T-helper 1 cell treated with Interleukin-12 subunit alpha and Interleukin-12 subunit beta and Interleukin-4 antibody, amounts not matched to agents 30 μg/mL and 1 μg/mL, for 36 hours (primary cell): ENCODE results near the gene PIP5K1C.
"Not testable (repeated sequence)": the region's sequence is repeated elsewhere in the genome, so short reads cannot be mapped to it uniquely, and the experiment has no call there.

ENCODE experiments used
- H3K27ac Mint-ChIP-seq: one replicate; pipeline ENCODE4 v1.8.0; 2021; ENCODE audit warnings: mild to moderate bottlenecking, mixed read lengths
- H3K27me3 Mint-ChIP-seq: one replicate; pipeline ENCODE4 v1.8.0; 2021; ENCODE audit warnings: low read depth, mixed read lengths
- H3K36me3 Mint-ChIP-seq: one replicate; pipeline ENCODE4 v1.8.0; 2021; ENCODE audit warnings: low read depth, mixed read lengths
- H3K4me1 Mint-ChIP-seq: one replicate; pipeline ENCODE4 v1.8.0; 2021; ENCODE audit warnings: low read depth, mixed read lengths
- H3K4me3 Mint-ChIP-seq: one replicate; pipeline ENCODE4 v1.8.0; 2021; ENCODE audit warnings: mild to moderate bottlenecking, moderate library complexity, mixed read lengths
- H3K9me3 Mint-ChIP-seq: one replicate; pipeline ENCODE4 v1.8.0; 2021; ENCODE audit warnings: mixed read lengths

PIP5K1C gene

DNA sequence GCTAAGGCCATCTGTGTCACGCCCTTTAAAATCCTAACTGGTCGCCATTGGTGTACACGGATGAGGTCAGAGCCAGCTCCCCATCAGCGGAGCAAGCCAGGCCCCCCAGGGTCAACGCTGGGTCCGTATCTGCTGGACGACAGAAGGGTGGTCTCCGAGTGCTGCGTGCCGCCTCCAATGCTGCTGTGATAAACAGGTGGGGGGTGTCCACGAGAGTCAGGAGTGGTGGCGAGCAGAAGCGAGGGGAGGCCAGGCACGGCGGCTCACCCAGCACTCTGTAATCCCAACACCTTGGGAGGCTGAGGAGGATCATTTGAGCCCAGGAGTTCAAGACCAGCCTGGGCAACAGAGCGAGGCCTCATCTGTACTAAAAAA, 42.9 kb downstream of the PIP5K1C start:
- Mint-ChIP-seq H3K9me3 (no peaks in the 10 kb centered on the region), H3K4me1 (no peaks in the 10 kb centered on the region), H3K27ac (no peak overlapping the region), H3K4me3 (no peak overlapping the region), H3K36me3 (peaks cover 8% of the 10 kb centered on the region), H3K27me3 (no peaks in the 10 kb centered on the region)

DNA sequence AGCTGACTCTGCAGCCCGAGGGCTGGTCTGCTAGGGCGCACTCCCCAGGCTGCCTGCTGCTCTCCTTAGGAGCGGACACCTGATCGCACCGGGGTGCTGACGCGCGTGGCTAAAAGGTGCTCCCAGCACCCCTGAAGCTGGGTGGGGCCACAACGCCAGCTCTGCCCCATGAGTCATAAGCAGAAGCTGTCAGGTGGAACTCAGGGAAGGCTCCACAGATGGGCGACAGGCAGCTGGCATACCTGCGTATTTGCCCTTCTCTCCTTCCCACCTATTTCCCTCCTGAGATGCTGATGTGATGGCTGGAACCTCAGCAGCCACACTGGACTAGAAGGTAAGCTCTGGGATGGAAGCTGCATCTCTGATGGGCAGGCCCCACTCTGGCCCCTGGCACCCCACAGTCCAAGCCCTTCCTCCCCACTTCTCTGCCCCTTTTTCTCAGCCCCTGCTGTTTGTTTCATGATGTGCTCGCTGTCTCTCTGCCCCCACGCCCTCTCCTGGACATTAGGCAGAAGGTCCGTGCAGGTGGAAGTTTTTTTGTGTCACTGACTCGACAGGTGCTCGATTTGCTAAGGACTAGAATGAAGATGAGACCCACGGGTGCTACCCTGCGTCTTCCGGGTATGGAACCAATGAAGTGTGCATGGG, 43.4 kb downstream of the PIP5K1C start:
- Mint-ChIP-seq H3K4me1 (no peaks in the 10 kb centered on the region), H3K4me3 (no peak overlapping the region), H3K9me3 (no peaks in the 10 kb centered on the region), H3K36me3 (peaks cover 8% of the 10 kb centered on the region), H3K27me3 (no peaks in the 10 kb centered on the region), H3K27ac (no peak overlapping the region)

DNA sequence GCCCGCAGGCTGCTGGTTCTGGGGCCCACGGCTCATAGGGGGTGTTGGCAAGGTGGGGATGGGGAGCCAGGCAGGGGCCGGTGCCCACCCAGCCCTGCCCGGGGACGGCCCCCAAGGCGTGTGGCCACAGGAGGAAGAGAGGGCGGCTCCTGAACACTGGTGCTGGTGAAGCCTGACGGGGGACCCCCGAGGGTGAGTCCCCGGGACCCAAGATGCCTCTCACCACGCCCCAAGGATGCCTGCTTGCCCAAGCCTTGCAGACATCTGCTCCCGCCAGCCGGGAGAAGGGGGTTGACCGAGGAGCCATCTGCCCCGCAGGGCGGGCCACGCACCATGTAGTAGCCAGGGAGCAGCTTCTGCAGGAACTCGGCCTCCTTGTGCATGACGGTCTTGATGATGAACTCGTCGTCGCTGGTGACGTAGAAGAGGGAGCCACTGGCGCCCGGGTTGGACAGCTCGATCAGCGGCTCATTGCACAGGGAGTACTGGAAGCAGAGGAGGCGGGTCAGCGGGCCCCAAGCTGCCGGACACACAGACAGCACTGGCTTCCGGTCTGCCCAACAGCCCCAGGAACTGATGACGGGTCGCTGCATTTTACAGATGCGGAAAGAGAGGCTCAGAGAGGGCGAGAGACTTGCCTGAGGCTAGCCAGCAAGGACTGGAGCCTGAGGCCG, 44.1 kb downstream of the PIP5K1C start:
- no peaks in the 10 kb centered on the region for H3K27me3 Mint-ChIP-seq
- H3K36me3 Mint-ChIP-seq = peaks cover 8% of the 10 kb centered on the region
- H3K4me3 Mint-ChIP-seq = no peak overlapping the region
- no peaks in the 10 kb centered on the region for H3K4me1 Mint-ChIP-seq
- H3K27ac Mint-ChIP-seq = no peak overlapping the region
- H3K9me3 Mint-ChIP-seq = no peaks in the 10 kb centered on the region

DNA sequence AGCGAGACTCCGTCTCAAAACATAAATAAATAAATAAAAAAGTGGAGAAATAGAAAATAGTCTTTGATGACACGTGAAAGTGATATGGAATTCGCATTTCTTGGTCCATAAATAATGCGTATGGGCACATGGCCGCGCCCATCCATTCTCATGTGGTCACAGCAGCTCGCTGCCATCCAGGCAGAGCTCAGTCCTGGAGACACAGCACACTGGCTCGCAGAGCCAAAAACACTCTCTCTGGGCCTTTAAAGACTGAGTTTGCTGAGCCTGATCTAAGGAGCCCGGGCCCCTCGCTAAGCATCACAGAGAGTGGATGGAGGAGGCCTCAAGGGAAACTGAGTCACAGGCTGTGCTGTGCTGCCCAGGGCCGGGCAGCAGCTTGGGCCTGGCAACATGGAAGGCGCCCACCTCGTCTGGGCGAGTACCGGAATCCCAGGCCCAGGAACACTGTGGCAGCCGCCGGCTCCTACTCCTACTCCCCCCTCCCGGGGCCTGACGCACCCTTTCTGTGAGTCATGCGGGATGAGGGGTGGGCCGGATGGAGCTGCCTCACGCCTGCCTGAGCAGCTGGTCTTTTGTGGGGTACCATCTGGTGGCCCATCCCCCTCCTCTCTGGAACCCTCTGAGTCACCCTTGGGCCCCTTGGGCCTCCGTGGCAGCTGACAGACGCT, 44.7 kb downstream of the PIP5K1C start:
- Mint-ChIP-seq H3K4me3 (no peak overlapping the region), H3K9me3 (no peaks in the 10 kb centered on the region), H3K36me3 (peaks cover 6% of the 10 kb centered on the region), H3K27ac (no peak overlapping the region), H3K4me1 (no peaks in the 10 kb centered on the region), H3K27me3 (no peaks in the 10 kb centered on the region)

DNA sequence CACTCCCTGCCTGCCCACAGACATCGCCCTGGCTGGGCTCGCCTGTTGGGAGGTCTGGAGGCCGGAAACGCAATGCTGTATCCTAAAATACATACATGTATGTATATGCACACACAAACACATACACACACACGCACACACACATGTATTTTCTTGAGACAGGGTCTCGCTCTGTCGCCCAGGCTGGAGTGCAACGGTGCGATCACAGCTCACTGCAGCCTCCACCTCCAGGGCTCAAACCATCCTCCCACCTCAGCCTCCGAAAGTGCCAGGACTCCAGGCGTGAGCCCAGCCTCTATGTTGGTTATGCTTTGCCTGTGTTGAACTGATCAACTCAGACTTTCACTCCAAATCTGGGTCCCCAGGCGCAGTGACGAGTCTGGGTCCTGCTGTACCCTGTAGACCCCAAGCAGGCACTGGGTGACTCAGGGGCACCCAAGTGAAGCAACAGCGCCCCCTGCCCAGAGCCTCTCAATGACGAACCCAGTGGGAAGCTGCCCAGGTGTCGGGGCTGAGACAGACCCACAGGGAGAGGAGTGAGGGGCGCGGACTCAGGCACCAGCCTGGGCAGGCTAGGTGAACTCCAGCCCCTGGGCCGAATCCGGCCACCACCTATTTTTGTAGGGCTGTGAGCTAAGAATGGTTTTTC, 46.3 kb downstream of the PIP5K1C start:
- Mint-ChIP-seq H3K27ac (no peak overlapping the region), H3K36me3 (peaks cover 6% of the 10 kb centered on the region), H3K9me3 (no peaks in the 10 kb centered on the region), H3K4me1 (no peaks in the 10 kb centered on the region), H3K27me3 (no peaks in the 10 kb centered on the region), H3K4me3 (no peak overlapping the region)

DNA sequence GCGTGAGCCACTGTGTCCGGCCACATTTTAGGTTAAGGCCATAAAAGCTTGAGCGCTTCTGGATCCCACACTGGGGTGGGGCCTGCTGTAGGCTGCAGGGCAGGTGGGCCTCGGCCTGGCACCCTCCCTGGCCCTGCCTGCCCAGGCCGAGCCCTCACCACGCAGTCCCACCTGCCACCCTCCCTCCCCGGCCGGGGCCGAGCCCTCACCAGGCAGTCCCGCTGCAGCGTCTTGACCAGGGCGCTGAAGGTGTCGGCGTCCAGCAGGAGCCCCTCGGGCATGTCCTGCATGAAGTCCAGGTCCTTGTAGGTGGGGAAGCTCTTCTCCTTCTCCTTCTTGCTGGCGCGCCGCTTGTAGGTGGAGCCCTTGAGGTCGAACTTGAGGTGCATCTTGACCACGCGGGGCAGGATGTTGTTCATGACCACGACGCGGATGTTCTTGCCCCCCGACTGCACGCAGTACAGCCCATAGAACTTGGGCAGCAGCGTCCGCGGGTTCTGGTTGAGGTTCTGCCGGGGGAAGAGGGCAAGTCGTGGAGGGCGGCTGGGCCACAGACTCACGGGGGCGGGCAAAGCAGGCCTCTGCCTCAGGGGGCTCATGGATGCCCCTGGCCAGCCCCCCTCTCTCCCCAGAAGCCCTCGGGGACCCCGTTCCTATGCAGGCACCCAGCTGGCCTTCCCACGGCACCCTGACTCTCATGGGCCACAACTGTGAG, 47.0 kb downstream of the PIP5K1C start:
- peaks cover 6% of the 10 kb centered on the region for H3K36me3 Mint-ChIP-seq
- H3K27me3 Mint-ChIP-seq = no peaks in the 10 kb centered on the region
- H3K9me3 Mint-ChIP-seq = no peaks in the 10 kb centered on the region
- H3K27ac Mint-ChIP-seq = no peak overlapping the region
- no peak overlapping the region for H3K4me3 Mint-ChIP-seq
- no peaks in the 10 kb centered on the region for H3K4me1 Mint-ChIP-seq

DNA sequence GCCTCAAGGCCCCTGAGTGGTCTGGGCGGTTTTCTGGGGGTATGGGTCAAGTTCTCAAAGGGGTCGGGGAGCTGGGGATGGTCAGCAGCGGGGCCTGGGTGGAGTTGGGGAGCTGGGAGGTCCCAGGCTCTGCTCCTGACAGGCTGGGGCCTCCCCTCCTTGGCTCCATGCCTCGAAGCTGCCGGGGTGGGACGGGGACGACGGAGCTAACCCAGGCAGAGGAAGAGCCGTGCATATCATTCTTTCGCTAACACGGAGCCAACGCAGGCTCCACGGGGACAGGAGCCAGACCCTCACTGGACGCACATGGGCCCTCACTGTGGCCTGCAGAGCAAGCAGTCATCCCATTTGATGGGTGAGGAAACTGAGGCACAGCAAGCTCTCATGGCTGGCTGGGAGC, 47.8 kb downstream of the PIP5K1C start:
- H3K4me1 Mint-ChIP-seq = no peaks in the 10 kb centered on the region
- peaks cover 4% of the 10 kb centered on the region for H3K36me3 Mint-ChIP-seq
- H3K9me3 Mint-ChIP-seq = no peaks in the 10 kb centered on the region
- H3K27me3 Mint-ChIP-seq = no peaks in the 10 kb centered on the region
- H3K27ac Mint-ChIP-seq = no peak overlapping the region
- H3K4me3 Mint-ChIP-seq = no peak overlapping the region

DNA sequence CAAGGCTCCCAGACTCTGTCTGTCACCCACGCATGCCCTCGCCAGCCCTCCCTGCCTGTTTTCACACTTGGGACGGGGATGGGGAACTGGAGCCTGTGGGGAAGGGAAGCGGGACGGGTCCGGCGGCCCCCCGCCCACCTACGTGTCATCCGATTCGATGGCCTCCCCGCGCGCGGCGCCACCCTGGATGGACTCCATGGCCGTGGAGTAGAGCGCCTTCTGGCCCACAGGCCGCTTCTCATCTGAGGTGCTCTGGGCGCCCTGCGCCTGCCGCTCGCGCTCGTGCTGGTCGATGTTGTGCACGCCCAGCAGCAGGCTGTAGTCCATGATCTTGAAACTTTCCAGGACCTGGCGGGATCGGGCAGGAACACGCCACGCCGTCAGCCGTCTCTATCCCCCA, 48.6 kb downstream of the PIP5K1C start:
- Mint-ChIP-seq H3K4me1 (no peaks in the 10 kb centered on the region), H3K27ac (no peak overlapping the region), H3K9me3 (no peaks in the 10 kb centered on the region)

DNA sequence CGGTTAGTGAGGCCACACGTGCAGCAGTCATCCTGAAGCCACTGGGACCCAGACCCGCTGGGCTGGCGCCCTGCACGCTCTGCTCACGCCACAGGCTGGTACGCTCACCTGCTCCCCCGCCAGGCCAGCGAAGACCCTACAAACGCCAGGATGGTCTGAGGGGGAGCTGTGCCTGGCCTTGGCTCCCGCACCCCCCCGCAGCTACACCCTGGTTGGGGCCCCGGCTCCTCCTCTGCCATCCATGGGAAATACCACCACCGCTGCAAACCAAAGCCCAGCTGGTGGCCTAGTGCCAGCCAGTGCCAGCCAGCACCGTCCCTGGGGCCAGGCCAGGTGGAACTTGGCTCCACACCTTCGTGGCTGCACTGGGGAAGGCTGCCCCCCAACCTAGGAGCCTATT, 50.4 kb downstream of the PIP5K1C start:
- no peaks in the 10 kb centered on the region for H3K27me3 Mint-ChIP-seq
- no peaks in the 10 kb centered on the region for H3K4me1 Mint-ChIP-seq
- H3K36me3 Mint-ChIP-seq = no peaks in the 10 kb centered on the region
- H3K4me3 Mint-ChIP-seq = no peak overlapping the region
- no peaks in the 10 kb centered on the region for H3K9me3 Mint-ChIP-seq
- H3K27ac Mint-ChIP-seq = no peak overlapping the region

More for the DNA sequence above, 48.6 kb downstream of the PIP5K1C start:
- no peak overlapping the region for H3K4me3 Mint-ChIP-seq
- no peaks in the 10 kb centered on the region for H3K27me3 Mint-ChIP-seq
- no peaks in the 10 kb centered on the region for H3K36me3 Mint-ChIP-seq

DNA sequence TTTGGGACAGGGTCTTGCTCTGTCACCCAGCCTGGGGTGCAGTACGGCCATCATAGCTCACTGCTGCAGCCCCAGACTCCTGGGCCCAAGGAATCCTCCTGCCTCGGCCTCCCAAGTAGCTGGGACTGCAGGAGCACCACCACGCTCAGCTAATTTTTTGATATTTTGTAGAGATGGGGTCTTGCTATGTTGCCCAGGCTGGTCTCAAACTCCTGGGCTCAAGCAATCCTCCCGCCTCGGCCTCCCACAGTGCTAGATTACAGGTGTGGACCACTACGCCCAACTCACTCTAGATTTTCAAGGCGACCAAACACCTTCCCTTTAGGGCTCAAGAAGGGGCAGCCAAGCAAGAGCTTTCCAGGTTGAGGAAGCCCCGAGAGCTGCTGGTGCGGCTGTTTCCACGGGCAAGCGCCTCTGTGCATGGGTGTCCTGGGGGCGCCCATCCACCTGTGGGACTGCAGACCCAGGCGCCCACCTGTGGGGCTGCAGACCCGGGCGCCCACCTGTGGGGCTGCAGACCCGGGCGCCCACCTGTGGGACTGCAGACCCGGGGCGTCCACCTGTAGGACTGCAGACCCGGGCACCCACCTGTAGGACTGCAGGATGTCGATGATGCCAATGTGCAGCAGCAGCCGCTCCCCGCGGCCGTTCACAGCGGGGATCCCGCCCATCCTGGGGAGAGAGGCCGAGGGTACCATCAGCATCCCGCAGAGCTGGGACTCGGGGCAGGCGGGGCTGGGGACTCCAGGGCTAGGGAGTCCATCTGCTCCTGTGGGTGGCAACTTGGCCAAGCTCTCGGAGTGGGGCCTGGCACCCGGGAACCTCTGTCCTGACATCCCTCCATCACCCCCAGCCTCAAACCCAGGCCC, 52.0 kb downstream of the PIP5K1C start:
- Mint-ChIP-seq H3K4me3 (no peak overlapping the region), H3K9me3 (no peaks in the 10 kb centered on the region), H3K4me1 (no peaks in the 10 kb centered on the region), H3K36me3 (no peaks in the 10 kb centered on the region), H3K27me3 (no peaks in the 10 kb centered on the region), H3K27ac (no peak overlapping the region)

DNA sequence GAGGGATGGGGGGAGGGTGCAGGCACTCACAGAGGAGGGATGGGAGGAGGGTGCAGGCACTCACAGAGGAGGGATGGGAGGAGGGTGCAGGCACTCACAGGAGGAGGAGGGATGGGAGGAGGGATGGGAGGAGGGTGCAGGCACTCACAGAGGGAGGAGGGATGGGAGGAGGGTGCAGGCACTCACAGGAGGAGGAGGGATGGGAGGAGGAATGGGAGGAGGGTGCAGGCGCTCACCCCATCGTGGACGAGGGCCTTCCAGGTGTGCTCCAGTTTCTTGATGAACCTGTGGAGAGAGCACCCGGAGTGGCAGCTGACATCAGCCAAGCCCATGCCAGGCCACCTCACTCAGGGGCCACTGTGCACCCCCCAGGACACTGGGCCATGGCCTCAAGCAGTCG, 53.2 kb downstream of the PIP5K1C start:
- H3K27ac Mint-ChIP-seq, H3K36me3 Mint-ChIP-seq, H3K4me3 Mint-ChIP-seq, H3K9me3 Mint-ChIP-seq, H3K27me3 Mint-ChIP-seq, H3K4me1 Mint-ChIP-seq: not testable (repeated sequence)

DNA sequence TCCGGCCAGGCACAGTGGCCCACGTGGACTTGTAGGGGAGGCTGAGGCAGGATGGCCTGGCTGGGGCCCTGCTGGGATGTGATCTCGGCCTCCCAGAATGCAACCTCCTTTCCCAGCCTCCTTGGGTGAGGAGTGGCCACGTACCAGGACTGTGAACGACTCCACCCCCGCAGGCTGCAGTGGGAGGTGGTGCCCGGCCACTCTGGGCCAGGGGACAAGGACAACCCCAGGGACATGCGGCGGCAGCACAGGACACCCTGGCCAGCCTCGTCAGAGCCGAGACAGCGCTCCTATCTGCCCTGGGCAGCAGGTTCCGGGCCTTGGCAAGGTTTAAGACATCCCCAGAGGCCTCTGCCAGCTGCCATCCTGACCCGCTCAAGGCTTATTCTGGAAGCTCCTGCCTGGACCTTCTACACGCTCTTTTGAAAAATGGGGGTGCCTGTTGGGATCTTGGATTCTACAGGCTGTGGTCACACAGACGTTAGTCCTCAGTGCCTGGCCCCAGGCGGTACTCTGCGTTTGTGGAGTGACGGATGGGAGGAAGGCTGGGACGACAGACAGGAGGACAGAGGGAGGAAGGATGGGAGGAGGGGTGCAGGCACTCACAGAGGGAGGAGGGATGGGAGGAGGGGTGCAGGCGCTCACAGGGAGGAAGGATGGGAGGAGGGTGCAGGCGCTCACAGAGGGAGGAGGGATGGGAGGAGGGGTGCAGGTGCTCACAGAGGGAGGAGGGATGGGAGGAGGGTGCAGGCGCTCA, 53.8 kb downstream of the PIP5K1C start:
- Mint-ChIP-seq H3K27me3 (no peaks in the 10 kb centered on the region), H3K9me3 (no peaks in the 10 kb centered on the region), H3K27ac (no peak overlapping the region), H3K4me3 (no peak overlapping the region), H3K4me1 (no peaks in the 10 kb centered on the region), H3K36me3 (no peaks in the 10 kb centered on the region)

DNA sequence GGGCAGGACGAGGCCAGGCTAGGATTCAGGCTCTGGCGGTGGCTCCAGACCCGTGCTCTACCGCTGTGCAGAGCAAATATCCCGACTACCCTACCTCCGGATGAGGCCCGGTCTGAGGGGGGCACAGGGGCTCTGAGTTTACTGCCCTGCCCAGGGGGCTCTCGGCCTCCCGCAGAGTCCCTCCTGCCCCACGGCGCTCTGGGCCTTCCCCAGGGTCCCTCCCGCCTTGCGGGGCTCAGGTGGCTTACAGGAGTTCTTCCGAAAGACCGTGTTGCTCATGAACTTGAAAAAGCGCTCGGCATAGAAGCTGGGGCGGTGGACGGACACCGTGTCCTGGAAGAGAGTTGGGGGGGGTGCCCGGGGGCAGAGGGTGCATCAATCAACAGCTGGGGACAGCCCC, 54.5 kb downstream of the PIP5K1C start:
- Mint-ChIP-seq H3K4me1 (no peaks in the 10 kb centered on the region), H3K9me3 (no peaks in the 10 kb centered on the region), H3K27ac (no peak overlapping the region), H3K36me3 (no peaks in the 10 kb centered on the region), H3K27me3 (no peaks in the 10 kb centered on the region), H3K4me3 (no peak overlapping the region)
